BJ (cell line): ENCODE data around the gene EFNA1. TPM values are rescaled to one million over a fixed set of nuclear protein-coding genes. Genes with fewer than 3 reads are reported as not detected.

ENCODE experiments used
- CTCF ChIA-PET: fragments of 350-600 bp; formaldehyde crosslinking; extraction: SDS; loops from one replicate; lab custom pipeline; 2021; ENCODE audit warnings: antibody characterized with exemption, inconsistent platforms; lab: Yijun Ruan, JAX
- POLR2A ChIA-PET: fragments of 300-600 bp; sonication (Branson Sonifier 250); formaldehyde crosslinking; extraction: SDS; loops from one replicate; lab custom pipeline; 2021; ENCODE audit warnings: antibody characterized with exemption; lab: Charles Lee
- DNase-seq: peaks from one replicate; pipeline ENCODE4 v3.0.0-alpha.2; 2011; ENCODE audit warnings: low read depth
- H3K27me3 ChIP-seq: 2 replicates; pipeline ENCODE4 v1.6.0; 2011; ENCODE audit warnings: low read length; ENCODE audit not compliant: control insufficient read depth, insufficient read depth
- H3K36me3 ChIP-seq: 2 replicates; pipeline ENCODE4 v1.5.1; 2011; ENCODE audit warnings: low read length; ENCODE audit not compliant: control insufficient read depth, insufficient read depth
- H3K4me3 ChIP-seq: 2 replicates; pipeline ENCODE4 v1.5.1; 2011; ENCODE audit warnings: low read depth, mild to moderate bottlenecking, control low read depth, low read length
- polyA plus RNA-seq: library from polyadenylated mRNA; depleted of rRNA; stranded (reverse); fragments of >200 nt; gene quantifications from 2 replicates; pipeline ENCODE4 v1.2.3, GENCODE V29; 2011
- TF ChIP-seq, protein P1 (sequence below): IDR thresholded peaks from 2 replicates; pipeline ENCODE4 v1.5.1; 2011; ENCODE audit warnings: low read depth, mild to moderate bottlenecking, control low read depth, inconsistent platforms, low read length, moderate library complexity; ENCODE audit not compliant: insufficient read depth

The EFNA1 gene
- polyA plus RNA-seq, 1 experiment: 1.6 TPM

DNA sequence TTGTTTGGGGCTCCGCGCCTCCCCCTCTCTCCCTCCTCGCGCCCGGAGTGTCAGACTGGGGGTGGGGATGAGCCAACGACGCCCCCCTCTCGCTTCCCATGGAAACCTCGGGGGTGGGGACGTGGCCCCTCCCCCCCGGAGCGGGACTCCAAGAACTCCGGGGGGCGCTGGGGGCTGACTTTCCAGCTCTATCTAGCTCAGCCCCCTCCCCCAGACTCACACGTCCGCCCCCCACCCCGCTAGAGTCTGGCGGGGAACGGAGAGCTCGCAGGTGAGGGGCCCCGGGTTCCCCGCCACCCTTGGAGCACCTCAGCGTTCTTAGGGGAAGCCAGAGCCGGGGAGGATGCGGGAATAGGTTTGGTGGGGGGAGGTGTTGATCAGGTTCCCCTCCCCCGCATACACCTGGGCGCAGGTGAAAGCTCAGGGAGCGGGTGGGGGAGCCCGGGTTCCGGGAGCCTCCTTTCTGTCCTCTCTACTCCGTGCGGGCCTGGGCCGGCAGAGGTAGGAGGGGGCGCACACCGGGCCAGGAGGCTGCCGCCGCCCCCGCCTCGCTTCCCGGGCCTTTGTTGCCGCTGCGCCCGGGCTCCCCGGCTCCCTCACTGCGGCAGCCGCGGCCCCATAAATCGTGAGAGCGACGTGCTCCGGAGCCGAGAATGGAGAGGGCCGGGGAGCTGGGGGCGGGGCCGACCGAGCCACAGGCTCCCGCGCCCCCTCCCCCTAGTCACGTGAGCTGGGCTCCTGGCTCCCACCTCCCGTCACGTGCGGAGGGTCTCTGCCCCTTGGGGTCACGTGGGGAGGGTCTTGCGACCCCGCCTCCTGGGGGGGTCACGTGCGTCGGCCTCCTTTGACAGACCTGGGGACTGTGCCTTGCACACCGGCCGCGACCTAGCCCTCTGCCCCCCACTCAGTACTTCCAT is 47.1 kb upstream of the EFNA1 start:
- Histone ChIP-seq H3K27me3 (peaks cover 40% of the 10 kb centered on the region), H3K4me3 (no peak overlapping the region), H3K36me3 (no peaks in the 10 kb centered on the region)
- ChIA-PET CTCF (interaction anchor here (1.0 to 1.6 kb wide), 8 partner anchors 11 to 92 kb away, joined by 3 to 8 read pairs (median 4); partner anchors contain the start of genes ADAM15, EFNA4 and KRTCAP2), POLR2A (no interaction called here)
- TF ChIP-seq, protein P1, sequence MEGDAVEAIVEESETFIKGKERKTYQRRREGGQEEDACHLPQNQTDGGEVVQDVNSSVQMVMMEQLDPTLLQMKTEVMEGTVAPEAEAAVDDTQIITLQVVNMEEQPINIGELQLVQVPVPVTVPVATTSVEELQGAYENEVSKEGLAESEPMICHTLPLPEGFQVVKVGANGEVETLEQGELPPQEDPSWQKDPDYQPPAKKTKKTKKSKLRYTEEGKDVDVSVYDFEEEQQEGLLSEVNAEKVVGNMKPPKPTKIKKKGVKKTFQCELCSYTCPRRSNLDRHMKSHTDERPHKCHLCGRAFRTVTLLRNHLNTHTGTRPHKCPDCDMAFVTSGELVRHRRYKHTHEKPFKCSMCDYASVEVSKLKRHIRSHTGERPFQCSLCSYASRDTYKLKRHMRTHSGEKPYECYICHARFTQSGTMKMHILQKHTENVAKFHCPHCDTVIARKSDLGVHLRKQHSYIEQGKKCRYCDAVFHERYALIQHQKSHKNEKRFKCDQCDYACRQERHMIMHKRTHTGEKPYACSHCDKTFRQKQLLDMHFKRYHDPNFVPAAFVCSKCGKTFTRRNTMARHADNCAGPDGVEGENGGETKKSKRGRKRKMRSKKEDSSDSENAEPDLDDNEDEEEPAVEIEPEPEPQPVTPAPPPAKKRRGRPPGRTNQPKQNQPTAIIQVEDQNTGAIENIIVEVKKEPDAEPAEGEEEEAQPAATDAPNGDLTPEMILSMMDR: no peak
- DNase-seq: no peak

DNA sequence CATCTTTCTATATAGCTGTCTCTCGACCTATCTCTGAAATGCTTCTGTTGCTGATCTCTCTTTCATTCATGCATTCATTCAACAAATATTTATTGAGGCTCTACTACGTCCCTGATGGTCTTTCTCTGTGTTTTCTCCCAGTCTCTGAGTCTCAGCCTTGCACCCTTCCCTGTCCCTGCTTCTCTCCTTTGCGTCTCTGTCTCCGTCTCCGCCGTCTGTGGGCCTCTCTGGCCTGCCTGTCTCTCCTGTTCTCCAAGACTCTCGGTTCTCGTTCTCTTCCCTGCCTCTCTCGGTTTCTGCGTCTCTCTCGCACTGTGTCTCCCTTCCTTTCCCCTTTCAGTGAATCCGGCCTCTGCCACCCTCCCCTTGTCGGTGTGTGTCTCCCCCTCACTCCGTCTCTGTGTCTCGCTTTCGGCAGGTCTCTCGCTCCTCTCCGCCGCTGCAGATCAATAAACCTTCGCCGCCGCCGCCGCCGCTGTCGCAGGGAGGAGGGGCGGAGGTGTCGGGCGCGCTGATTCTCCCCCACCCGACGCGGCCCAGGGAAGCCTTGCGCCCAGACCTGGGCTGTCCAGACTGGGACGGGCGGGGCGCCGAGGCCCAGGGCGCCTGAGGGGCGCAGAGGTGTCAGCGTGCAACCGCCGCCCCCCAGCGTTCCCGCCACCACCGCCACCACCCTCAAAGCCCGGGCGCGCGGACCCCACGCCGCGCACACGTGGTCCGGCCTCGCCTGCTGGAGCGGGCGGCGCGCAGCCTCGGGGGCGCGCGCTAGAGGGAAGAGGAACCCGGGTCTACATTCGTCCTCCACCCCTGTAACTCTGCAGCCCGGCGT is 46.0 kb upstream of the EFNA1 start:
- H3K27me3 ChIP-seq: peaks cover 38% of the 10 kb centered on the region
- H3K36me3 ChIP-seq: no peaks in the 10 kb centered on the region
- no peak overlapping the region for H3K4me3 ChIP-seq
- POLR2A ChIA-PET: interaction anchor here (0.6 kb wide), 1 partner anchor 600 kb away, joined by 14 read pairs; no protein-coding TSS in a partner anchor
- DNase-seq: no peak
- TF ChIP-seq, protein P1: no peak
- CTCF ChIA-PET: interaction anchor here (1.1 to 4.7 kb wide), 7 partner anchors 10 to 91 kb away, joined by 3 to 147 read pairs (median 5); partner anchors contain the start of genes ADAM15, EFNA4 and KRTCAP2

DNA sequence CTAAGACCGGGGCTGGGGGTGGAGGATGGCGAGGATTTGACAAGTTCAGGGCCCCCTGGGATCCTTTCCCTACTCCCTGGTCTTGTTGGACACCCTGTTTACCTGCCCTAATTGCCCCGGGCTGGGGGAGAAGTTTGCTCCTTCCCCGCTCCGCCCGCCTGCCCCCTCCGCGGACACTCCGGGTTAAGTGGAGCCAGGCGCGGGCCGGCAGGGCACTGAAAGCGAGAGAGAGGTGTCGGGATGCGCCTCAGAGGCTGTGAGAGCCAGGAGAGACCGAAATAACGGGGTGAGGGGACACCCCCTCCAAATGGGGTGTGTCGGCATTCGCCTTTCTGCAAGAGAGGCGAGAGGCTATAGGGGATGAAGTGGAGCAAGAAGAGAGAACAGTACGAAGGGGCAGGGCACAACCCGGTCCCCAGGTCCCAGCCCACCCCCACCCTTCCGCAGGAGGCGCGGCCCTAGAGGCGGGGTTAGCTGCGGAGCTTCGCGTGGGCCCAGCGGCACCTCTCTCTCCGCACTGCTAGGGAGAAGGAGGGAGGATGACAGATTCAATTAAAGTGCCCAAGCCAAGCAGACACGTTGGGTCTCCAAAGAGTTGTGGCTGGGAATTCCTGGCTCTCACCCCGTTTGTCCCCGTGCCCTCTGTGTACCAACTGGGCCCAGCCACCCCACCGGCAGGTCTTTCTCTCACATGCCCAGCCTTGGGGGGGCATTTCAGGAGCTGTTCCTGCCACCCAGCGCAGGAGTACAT is 45.2 kb upstream of the EFNA1 start:
- CTCF ChIA-PET: interaction anchor here (1.3 to 4.7 kb wide), 3 partner anchors 18 to 38 kb away, joined by 4 to 147 read pairs (median 86); partner anchors contain the start of gene EFNA4
- DNase-seq: no peak
- Histone ChIP-seq H3K4me3 (no peak overlapping the region), H3K36me3 (no peaks in the 10 kb centered on the region), H3K27me3 (peaks cover 38% of the 10 kb centered on the region)
- POLR2A ChIA-PET: no interaction called here
- TF ChIP-seq, protein P1: no peak

DNA sequence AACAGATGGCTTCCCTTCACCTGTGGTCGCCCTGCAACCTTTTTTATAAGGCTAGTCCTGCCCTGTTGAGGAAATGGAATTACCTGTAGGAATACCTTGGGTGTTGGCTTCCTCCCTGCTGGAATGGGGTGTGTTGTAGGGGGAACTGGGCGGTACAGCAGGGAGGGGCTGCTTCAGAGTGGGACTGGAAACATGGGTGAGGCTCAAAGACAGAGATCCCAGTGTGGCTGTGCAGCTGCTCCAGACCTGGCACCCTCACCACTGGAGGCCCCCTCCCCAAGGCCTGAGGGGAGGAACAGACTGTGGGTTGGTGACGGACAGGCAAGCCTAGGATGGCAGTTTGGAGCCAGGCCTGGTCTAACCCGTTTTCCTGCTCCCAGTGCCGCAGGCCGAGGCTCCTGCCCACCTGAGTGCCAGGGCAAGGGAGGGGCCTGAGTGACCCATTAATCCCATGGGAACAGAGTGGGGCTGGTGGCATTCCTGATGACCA is 44.6 kb upstream of the EFNA1 start:
- ChIA-PET POLR2A (no interaction called here), CTCF (interaction anchor here (0.7 to 4.7 kb wide), 6 partner anchors 8 to 272 kb away, joined by 3 to 147 read pairs (median 14); partner anchors contain the start of gene EFNA4)
- peaks cover 38% of the 10 kb centered on the region for H3K27me3 ChIP-seq
- H3K4me3 ChIP-seq: no peak overlapping the region
- DNase-seq: no peak
- TF ChIP-seq, protein P1: no peak
- H3K36me3 ChIP-seq: no peaks in the 10 kb centered on the region
